Placental epithelial cell (primary cell): Measurements from ENCODE around the gene OR7C1. TPM values are rescaled to one million over a fixed set of nuclear protein-coding genes. Genes with fewer than 3 reads are reported as not detected.

Experiments
- small RNA-seq: library from RNA; depleted of rRNA; stranded (forward); fragments of <200 nt; gene quantifications from one replicate; pipeline ENCODE3, GENCODE V24; 2012
- total RNA-seq: library from RNA; depleted of rRNA; stranded (reverse); fragments of >200 nt; gene quantifications from 2 replicates; pipeline ENCODE4 v1.2.3, GENCODE V29; 2012

Gene OR7C1
- total RNA-seq: 0.98 and 3.5 TPM in 2 replicates

GRCh38 chr19:14835011-14835410 is at the start of gene OR7C1, which contains the start of gene OR7A5:
Gene OR7C1, minus strand, starts transcription at chr19:14835185. Its CDS starts 35,049 bp downstream, at chr19:14800136.
Gene OR7A5, minus strand, starts transcription at chr19:14835185. Its CDS starts 6,944 bp downstream, at chr19:14828241.

GRCh38 chr19:14848822-14849221 is 13.8 kb upstream of the OR7C1 start, which contains the start of gene OR7A10:
Gene OR7A10, minus strand, starts transcription at chr19:14848922. Its CDS starts 7,045 bp downstream, at chr19:14841877.

GRCh38 chr19:14778110-14778845 is 56.7 kb downstream of the OR7C1 start, which contains the start of gene ADGRE2:
Gene ADGRE2, minus strand, starts transcription at chr19:14778560. Its CDS starts 1,804 bp downstream, at chr19:14776756.

Small RNAs within 50 kb of the gene (small RNA-seq; reads per million reads assigned to genes)
- gene AC005255.1: 0.14 reads per million

Other genes with a start within 250 kb of the OR7C1 start
- gene ADGRE3, start 160.3 kb downstream of the OR7C1 start, total RNA-seq: not detected in 2 replicates
- 12.5 and 13.3 TPM in 2 replicates for gene ZNF333, start 145.1 kb downstream of the OR7C1 start, total RNA-seq
- 3.1 and 3.9 TPM in 2 replicates for gene ADGRE2, start 56.6 kb downstream of the OR7C1 start, total RNA-seq
- 0.98 and 4.7 TPM in 2 replicates for gene OR7A5, start within 50 bp of the OR7C1 start, total RNA-seq
- gene OR7A10, start 13.7 kb upstream of the OR7C1 start, total RNA-seq: not detected in 2 replicates
- not detected in 2 replicates for gene OR7A17, start 50.9 kb upstream of the OR7C1 start, total RNA-seq
- gene OR7C2, start 106.3 kb upstream of the OR7C1 start, total RNA-seq: not detected in 2 replicates
- 16.4 and 82.8 TPM in 2 replicates for gene SLC1A6, start 144.7 kb upstream of the OR7C1 start, total RNA-seq
- gene CASP14, start 214.3 kb upstream of the OR7C1 start, total RNA-seq: not detected in 2 replicates
- gene OR1I1, start 247.0 kb upstream of the OR7C1 start, total RNA-seq: not detected in 2 replicates